ENCODE measurements around the gene GTF3C1. TPM values are rescaled to one million over a fixed set of nuclear protein-coding genes. Genes with fewer than 3 reads are reported as not detected.

GTF3C1 gene
- total RNA-seq, 1 donor from 2014 or later = 106 TPM

- H3K4me1 Mint-ChIP-seq (ENCODE audit: low read depth, unreplicated experiment) = no peaks in the 10 kb centered on the region
- no peak overlapping the region for H3K27ac Mint-ChIP-seq (ENCODE audit: unreplicated experiment)
- peaks cover 13% of the 10 kb centered on the region for H3K27me3 Mint-ChIP-seq (ENCODE audit: unreplicated experiment)
- peaks cover 3% of the 10 kb centered on the region for H3K9me3 Mint-ChIP-seq (ENCODE audit: unreplicated experiment)
- DNase-seq = no peak
- H3K4me3 Mint-ChIP-seq (ENCODE audit: unreplicated experiment) = no peak overlapping the region
- no peak for TF ChIP-seq CTCF (IDR thresholded peaks at IDR 0.05; ENCODE audit: partially characterized antibody, unreplicated experiment)
- H3K36me3 Mint-ChIP-seq (ENCODE audit: unreplicated experiment) = peaks cover 3% of the 10 kb centered on the region
These were observed 122.2 kb downstream of the GTF3C1 start for GRCh38 chr16:27427538-27427937.

GRCh38 chr16:27426423-27427408, 123.0 kb downstream of the GTF3C1 start:
- peak; percentile 5 for DNase-seq
- Mint-ChIP-seq H3K4me3 (ENCODE audit: unreplicated experiment) (no peak overlapping the region), H3K4me1 (ENCODE audit: low read depth, unreplicated experiment) (no peaks in the 10 kb centered on the region), H3K27ac (ENCODE audit: unreplicated experiment) (no peak overlapping the region), H3K9me3 (ENCODE audit: unreplicated experiment) (peaks cover 6% of the 10 kb centered on the region), H3K27me3 (ENCODE audit: unreplicated experiment) (peaks cover 13% of the 10 kb centered on the region), H3K36me3 (ENCODE audit: unreplicated experiment) (peaks cover 8% of the 10 kb centered on the region)
- TF ChIP-seq CTCF (IDR thresholded peaks at IDR 0.05; ENCODE audit: partially characterized antibody, unreplicated experiment) = no peak

- H3K4me3 Mint-ChIP-seq (ENCODE audit: unreplicated experiment) = no peak overlapping the region
- no peak overlapping the region for H3K27ac Mint-ChIP-seq (ENCODE audit: unreplicated experiment)
- TF ChIP-seq CTCF (IDR thresholded peaks at IDR 0.05; ENCODE audit: partially characterized antibody, unreplicated experiment) = no peak
- H3K27me3 Mint-ChIP-seq (ENCODE audit: unreplicated experiment) = peaks cover 13% of the 10 kb centered on the region
- peaks cover 4% of the 10 kb centered on the region for H3K9me3 Mint-ChIP-seq (ENCODE audit: unreplicated experiment)
- no peak for DNase-seq
- H3K36me3 Mint-ChIP-seq (ENCODE audit: unreplicated experiment) = peaks cover 8% of the 10 kb centered on the region
- H3K4me1 Mint-ChIP-seq (ENCODE audit: low read depth, unreplicated experiment) = no peaks in the 10 kb centered on the region
These were observed 123.8 kb downstream of the GTF3C1 start for GRCh38 chr16:27425961-27426360.

- no peak for DNase-seq
- Mint-ChIP-seq H3K4me3 (ENCODE audit: unreplicated experiment) (no peak overlapping the region), H3K36me3 (ENCODE audit: unreplicated experiment) (peaks cover 8% of the 10 kb centered on the region), H3K27me3 (ENCODE audit: unreplicated experiment) (peaks cover 11% of the 10 kb centered on the region), H3K27ac (ENCODE audit: unreplicated experiment) (no peak overlapping the region), H3K9me3 (ENCODE audit: unreplicated experiment) (peaks cover 4% of the 10 kb centered on the region), H3K4me1 (ENCODE audit: low read depth, unreplicated experiment) (no peaks in the 10 kb centered on the region)
- no peak for TF ChIP-seq CTCF (IDR thresholded peaks at IDR 0.05; ENCODE audit: partially characterized antibody, unreplicated experiment)
These were observed 124.8 kb downstream of the GTF3C1 start for GRCh38 chr16:27424772-27425498.
